Posterior vena cava (tissue), 2 donors: ENCODE data around the gene ITPRIP. TPM values are rescaled to one million over a fixed set of nuclear protein-coding genes. Genes with fewer than 3 reads are reported as not detected.

Experiments
- DNase-seq: peaks from one replicate; pipeline ENCODE4 v3.0.0-alpha.2; 2020; ENCODE audit warnings: low spot score
- intact Hi-C, 2 donors: fragments of 100-400 bp; cut with DNase I; formaldehyde crosslinking; loops; one replicate each; pipeline versions ENCODE4 v1.14.1 to v1.14.2; 2022 to 2023
- total RNA-seq, 2 donors: library from RNA; stranded (reverse); fragmentation: NEBNext Ultra II Directional; extraction: Animal tissue kit (Norgen Biotek cat#: 25700); gene quantifications; one replicate each; pipeline ENCODE4 v1.2.1, GENCODE V29; 2021
- donor health status: DM: yes; HTN: yes; CAD: no.
- donor health status: DM: yes; HTN: yes; CAD: no.

ITPRIP gene
- total RNA-seq, 2 donors from 2014 or later, result 22.4 to 36.8 TPM

- intact Hi-C loops, result loop anchor here in 1 of 2 donors (5.0 kb wide), 1 partner anchor 48 kb away; no protein-coding TSS in a partner anchor
- no peak for DNase-seq
Measured at GRCh38 chr10:104345515-104345914, 7.2 kb upstream of the ITPRIP start.

GRCh38 chr10:104344219-104344618, 6.0 kb upstream of the ITPRIP start:
- DNase-seq, result no peak
- intact Hi-C loops, result no loop called here

- no peak for DNase-seq
- intact Hi-C loops, result no loop called here
Measured at GRCh38 chr10:104342941-104343411, 4.7 kb upstream of the ITPRIP start.

- intact Hi-C loops, result no loop called here
Measured at GRCh38 chr10:104340641-104341040, 2.4 kb upstream of the ITPRIP start.

GRCh38 chr10:104340111-104340526, 1.9 kb upstream of the ITPRIP start:
- DNase-seq, result no peak
- intact Hi-C loops, result no loop called here

More at GRCh38 chr10:104340641-104341040, 2.4 kb upstream of the ITPRIP start:
- no peak for DNase-seq

- intact Hi-C loops, result loop anchor here (5.0 kb wide), 2 partner anchors 37 to 42 kb away; no protein-coding TSS in a partner anchor
- no peak for DNase-seq
Measured at GRCh38 chr10:104339469-104340110, 1.3 kb upstream of the ITPRIP start.

- DNase-seq, result no peak
- intact Hi-C loops, result loop anchor here (5.0 kb wide), 2 partner anchors 35 to 40 kb away; no protein-coding TSS in a partner anchor
Measured at GRCh38 chr10:104337521-104337984, 712 bp downstream of the ITPRIP start.

GRCh38 chr10:104336821-104337467, 1.3 kb downstream of the ITPRIP start:
- intact Hi-C loops, result loop anchor here (5.0 kb wide), 2 partner anchors 35 to 40 kb away; no protein-coding TSS in a partner anchor
- DNase-seq, result no peak

- intact Hi-C loops, result loop anchor here (5.0 kb wide), 2 partner anchors 33 to 38 kb away; no protein-coding TSS in a partner anchor
Measured at GRCh38 chr10:104334965-104335650, 3.2 kb downstream of the ITPRIP start.

GRCh38 chr10:104334561-104334960, 3.7 kb downstream of the ITPRIP start:
- intact Hi-C loops, result no loop called here
- no peak for DNase-seq

More at GRCh38 chr10:104334965-104335650, 3.2 kb downstream of the ITPRIP start:
- DNase-seq, result no peak

GRCh38 chr10:104333728-104334373, 4.4 kb downstream of the ITPRIP start:
- intact Hi-C loops, result no loop called here
- DNase-seq, result no peak

GRCh38 chr10:104333032-104333727, 5.1 kb downstream of the ITPRIP start:
- intact Hi-C loops, result no loop called here
- DNase-seq, result no peak

- intact Hi-C loops, result no loop called here
- DNase-seq, result no peak
Measured at GRCh38 chr10:104332243-104333031, 5.8 kb downstream of the ITPRIP start.

- intact Hi-C loops, result no loop called here
- DNase-seq, result no peak
Measured at GRCh38 chr10:104331208-104331838, 6.9 kb downstream of the ITPRIP start.

GRCh38 chr10:104330168-104331110, 7.8 kb downstream of the ITPRIP start:
- peak; percentile 90 for DNase-seq
- intact Hi-C loops, result no loop called here

- intact Hi-C loops, result no loop called here
- DNase-seq, result no peak
Measured at GRCh38 chr10:104329735-104330134, 8.5 kb downstream of the ITPRIP start.
